Central memory CD4-positive, alpha-beta T cell (primary cell): ENCODE results near the gene CCDC86.
"Not testable (repeated sequence)": the region's sequence is repeated elsewhere in the genome, so short reads cannot be mapped to it uniquely, and the experiment has no call there.

Experiments used
- DNase-seq: peaks from one replicate; pipeline ENCODE4 v3.0.0; 2022
- total RNA-seq, 3 experiments: gene quantifications; one replicate each; lab custom pipeline; 2026; lab: John Stamatoyannopoulos, UW

The CCDC86 gene, protein sequence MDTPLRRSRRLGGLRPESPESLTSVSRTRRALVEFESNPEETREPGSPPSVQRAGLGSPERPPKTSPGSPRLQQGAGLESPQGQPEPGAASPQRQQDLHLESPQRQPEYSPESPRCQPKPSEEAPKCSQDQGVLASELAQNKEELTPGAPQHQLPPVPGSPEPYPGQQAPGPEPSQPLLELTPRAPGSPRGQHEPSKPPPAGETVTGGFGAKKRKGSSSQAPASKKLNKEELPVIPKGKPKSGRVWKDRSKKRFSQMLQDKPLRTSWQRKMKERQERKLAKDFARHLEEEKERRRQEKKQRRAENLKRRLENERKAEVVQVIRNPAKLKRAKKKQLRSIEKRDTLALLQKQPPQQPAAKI
- total RNA-seq: 12.0 to 156 (median 13.1) reads per million in 3 experiments

DNA sequence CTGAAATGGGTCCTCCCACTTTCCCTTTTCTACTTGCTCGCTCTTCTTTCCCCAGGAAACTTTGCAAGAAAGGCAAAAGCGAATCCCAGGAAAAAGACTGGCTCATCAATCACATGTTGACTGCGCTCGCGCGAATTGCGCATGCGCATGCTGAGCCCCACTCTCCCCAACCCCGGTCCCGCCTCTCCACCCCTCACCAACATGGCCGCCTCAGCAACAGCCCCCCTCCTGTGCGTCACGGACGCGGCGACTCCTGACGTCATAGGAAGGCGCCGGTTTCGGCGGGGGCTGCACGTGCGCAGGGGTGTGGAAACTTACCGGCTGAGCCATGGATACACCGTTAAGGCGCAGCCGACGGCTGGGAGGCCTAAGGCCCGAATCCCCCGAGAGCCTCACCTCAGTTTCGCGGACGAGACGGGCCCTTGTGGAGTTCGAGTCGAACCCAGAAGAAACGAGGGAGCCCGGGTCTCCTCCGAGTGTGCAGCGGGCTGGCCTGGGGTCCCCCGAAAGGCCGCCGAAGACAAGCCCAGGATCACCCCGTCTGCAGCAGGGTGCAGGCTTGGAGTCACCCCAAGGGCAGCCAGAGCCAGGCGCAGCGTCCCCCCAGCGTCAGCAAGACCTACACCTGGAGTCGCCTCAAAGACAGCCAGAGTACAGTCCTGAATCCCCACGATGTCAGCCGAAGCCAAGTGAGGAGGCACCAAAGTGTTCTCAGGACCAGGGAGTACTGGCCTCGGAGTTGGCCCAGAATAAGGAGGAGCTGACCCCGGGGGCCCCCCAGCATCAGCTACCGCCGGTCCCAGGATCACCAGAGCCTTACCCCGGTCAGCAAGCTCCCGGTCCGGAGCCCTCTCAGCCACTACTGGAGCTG lies at the start of gene CCDC86:
Gene CCDC86, plus strand, starts transcription at position 317 of the 871 bp plus-strand sequence. Its CDS starts 12 bp downstream, at position 329.
- peak; percentile 96 for DNase-seq

DNA sequence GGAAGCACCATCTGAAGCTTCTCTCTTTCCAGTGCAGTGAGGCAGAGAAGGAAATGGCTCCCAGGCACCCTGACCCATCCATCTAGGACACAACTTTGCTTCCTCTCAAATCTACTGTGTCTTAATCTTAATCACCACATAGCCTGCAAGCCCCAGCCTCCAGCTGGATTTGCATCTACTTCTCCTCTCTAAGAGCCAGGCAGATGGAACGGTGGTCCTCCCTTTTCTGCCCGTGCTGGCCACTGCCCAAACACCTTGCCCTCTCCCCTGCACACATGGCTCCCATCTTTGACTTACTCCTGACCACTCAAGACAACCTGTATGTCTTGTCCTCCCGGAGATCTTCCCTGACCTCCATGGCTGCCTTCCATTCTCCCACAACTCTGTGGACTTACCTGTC lies 49.4 kb upstream of the CCDC86 start:
- DNase-seq: no peak

DNA sequence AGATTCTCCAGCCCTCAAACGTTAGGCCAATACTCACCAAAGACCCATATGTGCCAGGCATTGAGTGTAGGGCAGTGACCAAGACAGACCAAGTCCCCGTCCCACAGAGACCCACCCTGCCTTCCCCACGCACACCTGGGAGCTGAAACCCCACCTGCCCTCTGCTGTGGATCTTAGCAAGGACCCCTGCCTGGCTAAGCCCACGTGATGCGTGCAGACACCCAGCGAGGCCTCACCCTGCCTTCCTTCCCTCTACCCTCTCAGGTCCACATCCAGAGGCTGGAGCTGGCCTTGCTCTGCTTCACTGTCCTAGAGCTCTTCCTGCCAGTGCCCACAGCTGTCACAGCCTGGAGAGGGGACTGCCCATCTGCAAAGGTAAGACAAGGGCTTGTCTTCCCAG lies 46.6 kb upstream of the CCDC86 start:
- no peak for DNase-seq

DNA sequence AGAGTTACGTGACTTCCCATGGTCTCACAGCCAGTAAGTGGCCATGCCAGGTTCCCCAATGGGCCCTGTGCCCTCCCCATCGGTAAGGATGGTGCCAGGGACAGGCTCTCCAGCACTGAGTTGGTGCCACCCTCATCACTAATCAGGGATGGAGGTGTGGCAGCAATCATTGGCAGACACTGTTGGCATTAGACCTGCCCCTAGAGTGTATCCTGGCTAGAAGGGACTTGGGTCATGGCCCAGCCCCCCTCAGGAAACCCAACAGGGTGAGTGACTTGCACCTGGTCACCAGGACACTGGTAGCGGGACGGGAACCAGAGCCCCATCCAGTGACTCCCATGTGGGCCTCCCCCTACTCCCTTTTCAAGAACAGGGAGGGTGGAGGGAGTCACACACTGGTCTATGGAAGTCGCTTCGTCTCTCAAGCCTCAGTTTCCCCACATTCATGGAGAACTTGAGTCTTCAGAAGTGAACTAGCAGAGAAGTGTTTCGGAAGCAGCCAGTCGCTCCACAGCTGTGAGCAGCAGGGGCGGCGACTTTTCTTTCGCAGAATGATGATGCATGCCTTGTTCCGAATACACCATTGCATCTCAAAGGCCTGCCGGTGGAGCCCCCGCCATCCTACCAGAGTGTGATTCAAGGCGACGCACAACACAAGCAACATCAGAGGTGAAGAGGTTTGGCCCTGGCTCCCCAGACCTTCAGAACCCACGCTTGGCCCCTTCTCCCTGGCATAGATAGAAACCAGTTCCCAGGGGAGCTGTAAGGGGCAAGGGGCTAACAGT lies 43.9 kb upstream of the CCDC86 start:
- no peak for DNase-seq

GRCh38 chr11:60798631-60799030 lies 43.3 kb upstream of the CCDC86 start:
- DNase-seq: no peak

DNA sequence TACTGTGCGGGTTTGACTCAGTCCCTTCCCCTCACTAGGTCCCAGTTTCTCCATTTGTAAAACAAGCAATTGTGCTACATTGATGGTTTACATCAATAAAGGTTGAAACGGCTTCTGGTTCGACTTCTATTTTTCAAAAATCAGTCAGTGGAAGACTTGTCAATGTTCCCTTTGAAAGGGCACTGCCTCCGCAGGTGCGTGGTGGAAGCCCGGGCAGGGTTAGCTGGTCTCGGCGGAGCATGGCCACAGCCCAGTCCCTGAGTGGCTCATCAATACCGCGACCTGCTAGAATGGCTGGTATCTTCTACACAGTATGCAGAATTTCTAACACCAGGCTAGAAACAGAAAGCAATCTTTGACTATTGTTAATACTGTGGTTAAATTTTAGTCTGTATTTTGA lies 40.7 kb upstream of the CCDC86 start:
- DNase-seq: no peak

DNA sequence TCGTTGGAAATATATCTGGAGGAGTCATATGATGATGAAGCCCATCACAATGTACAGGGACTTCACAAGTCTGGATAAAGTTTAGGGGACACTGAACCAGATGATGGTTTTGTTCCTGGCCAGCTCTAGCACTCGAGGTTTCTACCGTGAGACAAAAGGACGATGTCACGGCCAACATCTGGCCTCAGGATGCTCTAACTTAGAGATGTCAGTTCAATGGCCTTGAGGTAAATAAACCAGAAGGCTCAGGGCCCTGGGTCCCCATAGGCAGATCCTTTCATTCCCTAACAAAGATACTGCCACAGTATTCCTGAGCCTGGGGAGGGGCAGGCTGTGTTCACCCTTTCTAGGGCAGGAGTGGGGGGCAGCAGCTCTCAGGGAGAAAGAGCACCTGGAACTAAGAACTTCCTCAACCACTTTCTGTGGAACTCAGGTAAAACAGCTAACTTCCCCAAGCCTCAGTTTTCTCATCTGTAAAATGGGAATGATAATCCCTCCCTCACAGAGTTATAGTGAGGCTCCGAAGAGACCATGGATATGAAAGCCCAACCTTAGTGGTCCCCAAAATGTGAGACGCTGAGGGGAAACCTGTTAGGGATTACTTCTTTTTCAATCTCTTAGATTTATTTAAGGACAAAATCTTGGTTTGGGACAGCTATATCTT lies 38.5 kb upstream of the CCDC86 start:
- no peak for DNase-seq

GRCh38 chr11:60809249-60809648 lies 32.7 kb upstream of the CCDC86 start:
- no peak for DNase-seq

- no peak for DNase-seq
Measured at GRCh38 chr11:60809691-60810090, 32.2 kb upstream of the CCDC86 start.

DNA sequence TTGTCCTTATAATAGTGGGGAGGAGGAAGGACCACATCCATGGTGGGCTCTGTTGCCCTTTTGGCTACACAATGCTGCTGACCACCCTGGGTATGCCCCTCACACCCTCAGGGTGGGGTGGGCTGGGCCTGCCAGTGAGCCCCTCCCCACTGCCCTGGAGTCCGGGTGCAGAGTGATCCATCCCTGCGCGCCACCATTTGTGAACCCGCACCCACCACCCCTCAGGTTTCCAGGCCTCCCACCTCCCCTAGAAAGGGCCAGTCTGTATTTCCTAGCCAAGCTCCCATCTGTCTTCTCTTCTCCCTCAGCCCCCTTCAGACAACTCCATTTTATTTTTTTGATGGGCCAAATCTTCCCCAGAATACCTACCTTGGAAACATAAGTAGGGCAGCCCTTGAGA lies 31.8 kb upstream of the CCDC86 start:
- no peak for DNase-seq

DNA sequence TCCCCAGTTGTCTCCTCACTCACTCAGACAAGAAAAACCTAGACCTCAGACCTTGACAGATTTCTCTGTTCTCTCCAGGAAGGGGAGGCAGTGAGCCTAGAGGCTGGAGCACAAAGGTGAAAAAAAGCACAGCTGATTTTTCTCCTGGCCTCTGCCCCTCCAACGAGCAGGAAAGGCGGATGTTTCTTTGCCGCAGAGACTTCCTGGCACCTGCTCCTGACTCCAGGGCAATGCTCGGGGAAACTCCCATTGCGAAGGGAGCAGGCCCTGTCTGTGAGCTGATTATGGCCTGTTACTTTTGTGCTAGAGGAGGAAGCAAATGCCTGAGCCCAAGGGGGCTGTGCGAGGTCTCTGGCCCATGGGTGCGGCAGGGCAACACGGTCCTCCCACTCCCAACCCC lies 31.3 kb upstream of the CCDC86 start:
- DNase-seq: no peak

- DNase-seq: no peak
Measured at GRCh38 chr11:60813324-60813723, 28.6 kb upstream of the CCDC86 start.

GRCh38 chr11:60814112-60814511 lies 27.8 kb upstream of the CCDC86 start:
- no peak for DNase-seq

DNA sequence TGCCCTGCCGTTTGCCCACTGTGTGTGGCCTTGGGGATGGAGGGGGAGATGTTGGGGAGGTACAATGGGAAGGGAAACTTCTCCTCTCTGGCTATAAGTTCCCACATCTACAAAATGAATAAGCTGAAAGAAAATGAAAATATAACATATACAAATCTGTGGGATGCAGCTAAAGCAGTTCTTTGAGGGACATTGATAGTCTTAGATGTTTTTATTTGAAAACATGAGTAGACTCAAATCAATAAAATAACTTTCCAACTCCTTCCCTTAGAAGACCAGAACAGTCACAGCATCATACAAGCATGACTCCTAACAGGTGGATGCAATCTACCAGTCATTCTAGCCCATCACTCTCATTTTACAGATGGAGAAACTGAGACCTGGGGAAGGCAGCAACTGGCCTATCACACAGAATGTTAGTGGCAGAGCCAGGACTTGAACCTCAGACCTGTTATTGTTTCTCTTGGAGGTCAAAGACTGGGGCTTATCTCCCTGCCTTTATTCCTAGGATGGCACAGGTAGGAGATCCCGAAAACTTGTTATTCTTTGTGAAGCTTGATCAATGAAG lies 25.2 kb upstream of the CCDC86 start:
- no peak for DNase-seq

DNA sequence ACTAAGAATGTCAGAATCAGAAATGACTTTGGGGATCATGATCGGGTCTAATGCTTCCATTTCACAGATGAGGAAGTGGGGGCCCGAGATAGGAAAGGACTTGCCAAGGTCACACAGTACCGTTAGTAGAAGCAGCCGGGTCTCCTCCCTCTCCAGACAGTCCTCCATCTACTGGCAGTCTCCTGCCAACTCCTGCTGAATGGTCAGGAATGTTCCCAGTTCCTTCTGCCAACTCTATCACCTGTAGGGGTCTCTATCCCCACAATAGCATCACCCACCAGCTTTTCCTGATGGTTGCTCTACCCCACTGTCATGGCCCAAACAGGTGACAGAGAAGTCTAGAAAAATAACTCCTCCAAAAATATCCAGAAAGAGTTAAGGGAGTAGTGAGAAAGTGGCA lies 23.9 kb upstream of the CCDC86 start:
- no peak for DNase-seq

GRCh38 chr11:60821827-60822599 lies 19.9 kb upstream of the CCDC86 start:
- DNase-seq: no peak

DNA sequence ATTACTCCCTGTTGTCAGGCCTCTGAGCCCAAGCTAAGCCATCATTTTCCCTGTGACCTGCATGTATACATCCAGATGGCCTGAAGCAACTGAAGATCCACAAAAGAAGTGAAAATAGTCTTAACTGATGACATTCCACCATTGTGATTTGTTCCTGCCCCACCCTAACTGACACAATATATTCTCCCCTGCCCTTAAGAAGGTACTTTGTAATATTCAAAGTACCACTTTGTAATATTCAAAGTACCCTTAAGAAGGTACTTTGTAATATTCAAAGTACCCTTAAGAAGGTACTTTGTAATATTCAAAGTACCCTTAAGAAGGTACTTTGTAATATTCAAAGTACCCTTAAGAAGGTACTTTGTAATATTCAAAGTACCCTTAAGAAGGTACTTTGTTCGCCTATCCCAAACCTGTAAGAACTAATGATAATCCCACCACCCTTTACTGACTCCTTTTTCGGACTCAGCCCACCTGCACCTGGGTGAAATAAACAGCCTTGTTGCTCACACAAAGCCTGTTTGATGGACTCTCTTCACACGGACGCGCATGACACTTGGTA lies 18.1 kb upstream of the CCDC86 start:
- DNase-seq: not testable (repeated sequence)

GRCh38 chr11:60825118-60825517 lies 16.8 kb upstream of the CCDC86 start:
- no peak for DNase-seq

- no peak for DNase-seq
Measured at GRCh38 chr11:60825790-60826189, 16.1 kb upstream of the CCDC86 start.

DNA sequence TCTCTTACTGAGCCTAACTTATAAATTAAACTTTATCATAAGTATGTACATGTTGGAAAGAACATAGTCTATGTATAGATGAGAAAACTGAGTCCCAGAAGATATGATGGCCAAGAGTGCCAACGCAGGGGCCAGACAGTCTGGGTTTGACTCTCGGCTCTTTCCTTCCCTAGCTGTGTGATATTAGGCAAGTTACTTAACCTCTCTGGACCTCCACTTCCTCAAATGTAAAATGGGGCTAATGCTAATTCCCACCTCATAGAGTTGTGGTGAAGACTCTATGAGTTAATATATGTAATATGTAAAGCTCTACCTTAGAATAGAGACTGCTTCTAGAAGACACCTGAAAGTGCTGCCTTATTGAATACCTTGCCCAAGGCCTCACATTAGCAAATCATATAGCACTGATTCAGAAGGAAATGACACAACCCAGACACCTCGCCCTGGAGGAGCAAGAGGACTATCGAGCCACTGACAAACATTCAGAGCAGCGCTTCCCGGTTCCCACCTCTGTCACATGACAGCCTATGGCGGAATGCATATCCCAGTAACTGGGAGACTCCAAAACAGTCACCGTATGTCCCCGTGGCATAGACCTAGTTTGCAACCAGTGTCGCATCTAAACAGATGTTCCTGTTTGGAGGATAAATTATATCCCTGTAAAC lies 11.3 kb upstream of the CCDC86 start:
- DNase-seq: no peak

DNA sequence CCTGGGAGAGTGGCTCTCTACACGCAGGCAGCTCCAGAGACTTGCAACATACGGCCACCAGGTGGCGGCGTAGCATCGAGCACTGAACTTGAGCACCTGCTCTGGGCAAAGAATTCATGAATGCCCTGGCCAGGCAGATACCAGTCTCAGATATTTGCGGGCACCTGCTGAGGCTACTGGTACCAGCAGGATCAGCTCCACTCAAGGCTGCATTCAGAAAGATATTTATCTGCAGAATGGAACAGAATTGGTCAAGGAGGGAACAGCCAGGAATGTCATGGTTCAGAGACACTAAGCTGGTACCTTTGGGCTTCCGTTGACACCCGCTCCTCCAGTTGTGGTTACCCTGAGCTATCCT lies 10.8 kb upstream of the CCDC86 start:
- peak; percentile 71 for DNase-seq
